K562 (cell line): Measurements from ENCODE around the gene ATP1A3. TPM values are rescaled to one million over a fixed set of nuclear protein-coding genes. Genes with fewer than 3 reads are reported as not detected.

Experiments
- ATAC-seq: fragments of 200-7000 bp; cut with Tn5 transposase; 3 replicates; pipeline ENCODE4 v1.9.1; 2020; ENCODE audit warnings: moderate library complexity
- BruUV-seq: library from RNA; stranded (reverse); fragments of 400-500 nt; replicated peaks from 2 replicates; lab custom pipeline; 2021; lab: Mats Ljungman, UMichigan
- CTCF ChIA-PET: fragments of 300-600 bp; formaldehyde crosslinking; extraction: SDS; loops from one replicate; lab custom pipeline; 2021; ENCODE audit warnings: low intra/inter-chr PET ratio; lab: Yijun Ruan, JAX
- POLR2A ChIA-PET: fragments of 300-600, 350-650 bp; sonication (Branson Sonifier 250); formaldehyde crosslinking; extraction: SDS; loops from one replicate; lab custom pipeline; 2021; ENCODE audit warnings: antibody characterized with exemption, inconsistent platforms; lab: Yijun Ruan, JAX
- DNase-seq, 4 experiments: peaks; one replicate each; pipeline versions ENCODE4 v3.0.0 to v3.0.0-alpha.2; 2011 to 2018; ENCODE audit warnings: low spot score in 3 of 4, mixed read lengths in 3 of 4; ENCODE audit errors: extremely low read depth in 1 of 4
- FAIRE-seq: peaks from 2 replicates; lab custom pipeline; 2011; peaks lifted over from hg19 to GRCh38; lab: Jason Lieb, UNC
- H2AFZ ChIP-seq: 2 replicates; pipeline ENCODE4 v1.6.0; 2011; ENCODE audit warnings: low read depth, low read length, control low read depth, inconsistent platforms
- H3K27ac ChIP-seq: fragments of 200-600 bp; 3 replicates; pipeline ENCODE4 v1.8.0; 2011; ENCODE audit warnings: low read depth, mild to moderate bottlenecking, control low read depth, inconsistent platforms, low read length, moderate library complexity, mixed read lengths; ENCODE audit errors: extremely low read depth
- H3K27me3 ChIP-seq, 2 experiments: fragments of 300-600 bp in 1 of 2; 2 replicates in 1 of 2; 3 replicates in 1 of 2; pipeline versions ENCODE4 v1.6.0 to v1.8.0; 2011; ENCODE audit warnings: inconsistent platforms in 2 of 2, low read length in 2 of 2, mild to moderate bottlenecking in 1 of 2, mixed read lengths in 1 of 2, moderate library complexity in 1 of 2; ENCODE audit not compliant: control insufficient read depth in 2 of 2, insufficient read depth in 2 of 2
- H3K36me3 ChIP-seq: fragments of 300-600 bp; 3 replicates; pipeline ENCODE4 v1.8.0; 2011; ENCODE audit warnings: mild to moderate bottlenecking, low read length, inconsistent platforms; ENCODE audit not compliant: control insufficient read depth, insufficient read depth
- H3K4me1 ChIP-seq, 2 experiments: fragments of 200-600 bp in 1 of 2; replicated peaks in 1 of 2; 2 replicates in 1 of 2; 3 replicates in 1 of 2; pipeline versions ENCODE4 v1.5.1 to v1.8.0; 2011; ENCODE audit warnings: inconsistent platforms in 2 of 2, low read length in 2 of 2, mild to moderate bottlenecking in 1 of 2, mixed read lengths in 1 of 2, moderate library complexity in 1 of 2; ENCODE audit not compliant: control insufficient read depth in 2 of 2, insufficient read depth in 2 of 2
- H3K4me2 ChIP-seq: 2 replicates; pipeline ENCODE4 v1.6.1; 2011; ENCODE audit warnings: low read length, control low read depth, inconsistent platforms, mixed read lengths; ENCODE audit not compliant: insufficient read depth
- H3K4me3 ChIP-seq: fragments of 200-600 bp; sonication (generic), shearing (Covaris generic); 2 replicates; pipeline ENCODE4 v1.5.1; 2016; ENCODE audit warnings: control low read depth, inconsistent platforms
- H3K79me2 ChIP-seq: fragments of 200-600 bp; 3 replicates; pipeline ENCODE4 v1.8.0; 2011; ENCODE audit warnings: low read length, inconsistent platforms; ENCODE audit not compliant: control insufficient read depth, insufficient read depth
- H3K9ac ChIP-seq, 2 experiments: 2 replicates each; pipeline versions ENCODE4 v1.6.0 to v1.6.1; 2011; ENCODE audit warnings: low read depth in 2 of 2, low read length in 2 of 2, control low read depth in 1 of 2, inconsistent platforms in 1 of 2, mild to moderate bottlenecking in 1 of 2, mixed read lengths in 1 of 2; ENCODE audit not compliant: insufficient read depth in 1 of 2
- H3K9me1 ChIP-seq: one replicate; pipeline ENCODE4 v1.6.0; 2011; ENCODE audit warnings: inconsistent platforms, mild to moderate bottlenecking, low read length, moderate library complexity; ENCODE audit not compliant: control insufficient read depth, insufficient read depth
- H3K9me3 ChIP-seq: replicated peaks from 2 replicates; pipeline ENCODE4 v1.5.1; 2011; ENCODE audit warnings: low read depth, low read length, inconsistent platforms; ENCODE audit not compliant: control insufficient read depth, insufficient read depth
- H4K20me1 ChIP-seq: replicated peaks from 2 replicates; pipeline ENCODE4 v1.6.1; 2011; ENCODE audit warnings: low read length, inconsistent platforms, mixed read lengths; ENCODE audit not compliant: control insufficient read depth, insufficient read depth
- FOSL1 ChIP-seq: fragments of 200-800 bp; sonication (Bioruptor generic); conservative IDR thresholded peaks from 2 replicates; pipeline ENCODE4 v1.6.1; 2016; ENCODE audit warnings: missing genetic modification characterization, missing compliant biosample characterization
- HDAC2 ChIP-seq: fragments of 450-650 bp; IDR thresholded peaks from 2 replicates; pipeline ENCODE4 v1.6.1; 2016; ENCODE audit warnings: mild to moderate bottlenecking
- RB1 ChIP-seq: fragments of 450-650 bp; IDR thresholded peaks from 2 replicates; pipeline ENCODE4 v1.6.1; 2017; ENCODE audit warnings: low read depth, mild to moderate bottlenecking
- TOE1 ChIP-seq, 2 experiments: fragments of 450-650 bp in 1 of 2; sonication (generic) in 1 of 2; formaldehyde crosslinking in 1 of 2; IDR thresholded peaks; 2 replicates each; pipeline versions ENCODE4 v1.7.1 to v1.8.0; 2016 to 2022; ENCODE audit warnings: borderline replicate concordance in 2 of 2, mild to moderate bottlenecking in 2 of 2, antibody characterized with exemption in 1 of 2, inconsistent platforms in 1 of 2, low read depth in 1 of 2, missing genetic modification reagents in 1 of 2, moderate library complexity in 1 of 2
- ZNF165 ChIP-seq: fragments of 250-450 bp; sonication (Bioruptor Pico); IDR thresholded peaks from 2 replicates; pipeline ENCODE4 v1.4.0; 2020; ENCODE audit warnings: borderline replicate concordance
- ZNF75A ChIP-seq: fragments of 450-650 bp; formaldehyde crosslinking; IDR thresholded peaks from 2 replicates; pipeline ENCODE4 v1.4.0; 2020; ENCODE audit warnings: mild to moderate bottlenecking
- ZZZ3 ChIP-seq: fragments of 450-650 bp; IDR thresholded peaks from 2 replicates; pipeline ENCODE4 v1.6.1; 2016; ENCODE audit warnings: antibody characterized with exemption, mild to moderate bottlenecking, moderate library complexity
- WGBS: fragments of 100-300 bp; shearing (Covaris generic); methylation state at CpG from one replicate; pipeline ENCODE4 v1.1.6; 2016; ENCODE audit warnings: low coverage, mixed read lengths; ENCODE audit not compliant: insufficient coverage; ENCODE audit errors: missing lambda C conversion rate; 5-methylcytosine and 5-hydroxymethylcytosine counted together
- in situ Hi-C: fragments of 300-500 bp; cut with MboI; formaldehyde crosslinking; loops from 4 replicates; pipeline ENCODE4 v1.15.0; 2018; ENCODE audit warnings: inconsistent platforms, mixed read lengths
- intact Hi-C: fragments of 100-400 bp; cut with micrococcal nuclease; formaldehyde crosslinking; loops from 2 replicates; pipeline ENCODE4 v1.14.2; 2022
- polyA plus RNA-seq, 8 experiments: library from polyadenylated mRNA; depleted of rRNA in 4 of 8; stranded (reverse) in 5 of 8; unstranded in 3 of 8; fragments of >200 nt; fragmentation: Nextera tagmentation in 2 of 8; fragmentation: Illumina TruSeq in 1 of 8; extraction: Ambion mirVana in 2 of 8; extraction: Trizol in 1 of 8; gene quantifications; 2 replicates each; pipeline versions ENCODE4 v1.2.1 to v1.2.3, GENCODE V29; 2011 to 2014; ENCODE audit warnings: inconsistent platforms in 1 of 8, missing spikeins in 1 of 8
- total RNA-seq, 7 experiments: library from RNA; depleted of rRNA in 6 of 7; stranded (reverse); fragments of >200 nt in 6 of 7; fragmentation: Illumina TruSeq in 2 of 7; extraction: Trizol in 2 of 7; gene quantifications; 2 replicates each; pipeline versions ENCODE4 v1.2.1 to v1.2.3, GENCODE V29; 2011 to 2021; ENCODE audit warnings: low replicate concordance in 1 of 7
- TF ChIP-seq, protein P1 (sequence below): fragments of 450-650 bp; IDR thresholded peaks from 2 replicates; pipeline ENCODE4 v1.6.1; 2016; ENCODE audit warnings: antibody characterized with exemption
- TF ChIP-seq, protein P2 (sequence below): sonication (generic); formaldehyde crosslinking; IDR thresholded peaks from 2 replicates; pipeline ENCODE4 v1.8.1; 2023; ENCODE audit warnings: mild to moderate bottlenecking, missing genetic modification reagents
- TF ChIP-seq, protein P3 (sequence below), 2 experiments: fragments of 450-650 bp in 1 of 2; IDR thresholded peaks; 2 replicates each; pipeline ENCODE4 v1.6.1; 2011 to 2017; ENCODE audit warnings: low read depth in 2 of 2, antibody characterized with exemption in 1 of 2, borderline replicate concordance in 1 of 2, low read length in 1 of 2, mild to moderate bottlenecking in 1 of 2, mixed read lengths in 1 of 2; ENCODE audit not compliant: control insufficient read depth in 1 of 2
- TF ChIP-seq, protein P4 (sequence below): fragments of 200-800 bp; sonication (Bioruptor generic); IDR thresholded peaks from 2 replicates; pipeline ENCODE4 v1.6.1; 2017; ENCODE audit warnings: missing genetic modification characterization, missing compliant biosample characterization

Gene ATP1A3
- total and polyA plus RNA-seq, 9 of the 15 experiments (the other 6 are each of a cell fraction or from before 2014, with no cell fraction given), result 0.03 to 1.0 (median 0.17) TPM; not detected in 3

DNA sequence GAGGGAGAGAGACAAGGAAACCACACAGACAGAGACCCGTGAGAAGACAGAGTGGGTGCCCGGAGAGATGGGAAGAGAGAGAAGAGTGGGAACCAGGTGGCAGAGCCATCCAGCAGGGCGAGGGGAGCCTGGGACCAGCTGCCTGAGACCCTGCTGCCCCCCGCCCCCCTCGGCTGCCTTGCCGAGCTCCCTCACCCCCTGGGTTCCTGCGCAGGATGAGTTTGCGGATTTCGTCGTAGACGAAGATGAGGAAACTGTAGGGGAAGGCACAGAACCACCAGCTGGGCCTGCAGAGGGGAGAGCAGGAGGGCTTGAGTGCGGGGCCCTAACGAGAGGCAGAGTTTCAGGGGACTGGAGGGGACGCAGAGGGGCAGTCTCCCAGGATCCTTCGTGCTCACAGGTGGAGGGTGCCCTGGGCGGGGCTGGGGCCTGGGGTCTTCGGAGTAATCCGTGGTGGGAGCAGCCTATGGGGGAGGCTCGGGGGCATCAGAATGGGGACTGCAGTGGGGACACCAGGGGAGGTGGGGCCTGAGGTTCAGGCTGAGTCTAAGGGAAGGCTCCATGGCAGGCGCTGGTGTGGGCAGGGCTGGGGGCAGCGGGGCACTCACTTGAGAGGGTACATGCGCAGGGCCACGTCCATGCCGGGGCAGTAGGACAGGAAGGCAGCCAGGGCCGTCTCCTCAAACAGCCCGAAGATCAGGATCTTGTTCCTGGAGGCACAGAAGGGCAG, 26.8 kb downstream of the ATP1A3 start (continued):
- no peak for TF ChIP-seq FOSL1
- TF ChIP-seq, protein P1, sequence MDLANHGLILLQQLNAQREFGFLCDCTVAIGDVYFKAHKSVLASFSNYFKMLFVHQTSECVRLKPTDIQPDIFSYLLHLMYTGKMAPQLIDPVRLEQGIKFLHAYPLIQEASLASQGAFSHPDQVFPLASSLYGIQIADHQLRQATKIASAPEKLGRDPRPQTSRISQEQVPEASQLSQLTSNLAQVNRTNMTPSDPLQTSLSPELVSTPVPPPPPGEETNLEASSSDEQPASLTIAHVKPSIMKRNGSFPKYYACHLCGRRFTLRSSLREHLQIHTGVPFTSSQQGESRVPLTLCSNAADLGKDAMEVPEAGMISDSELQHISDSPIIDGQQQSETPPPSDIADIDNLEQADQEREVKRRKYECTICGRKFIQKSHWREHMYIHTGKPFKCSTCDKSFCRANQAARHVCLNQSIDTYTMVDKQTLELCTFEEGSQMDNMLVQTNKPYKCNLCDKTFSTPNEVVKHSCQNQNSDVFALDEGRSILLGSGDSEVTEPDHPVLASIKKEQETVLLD, result no peak
- TF ChIP-seq, protein P2, sequence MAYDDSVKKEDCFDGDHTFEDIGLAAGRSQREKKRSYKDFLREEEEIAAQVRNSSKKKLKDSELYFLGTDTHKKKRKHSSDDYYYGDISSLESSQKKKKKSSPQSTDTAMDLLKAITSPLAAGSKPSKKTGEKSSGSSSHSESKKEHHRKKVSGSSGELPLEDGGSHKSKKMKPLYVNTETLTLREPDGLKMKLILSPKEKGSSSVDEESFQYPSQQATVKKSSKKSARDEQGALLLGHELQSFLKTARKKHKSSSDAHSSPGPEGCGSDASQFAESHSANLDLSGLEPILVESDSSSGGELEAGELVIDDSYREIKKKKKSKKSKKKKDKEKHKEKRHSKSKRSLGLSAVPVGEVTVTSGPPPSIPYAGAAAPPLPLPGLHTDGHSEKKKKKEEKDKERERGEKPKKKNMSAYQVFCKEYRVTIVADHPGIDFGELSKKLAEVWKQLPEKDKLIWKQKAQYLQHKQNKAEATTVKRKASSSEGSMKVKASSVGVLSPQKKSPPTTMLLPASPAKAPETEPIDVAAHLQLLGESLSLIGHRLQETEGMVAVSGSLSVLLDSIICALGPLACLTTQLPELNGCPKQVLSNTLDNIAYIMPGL (CRISPR knock-in tag), result no peak

DNA sequence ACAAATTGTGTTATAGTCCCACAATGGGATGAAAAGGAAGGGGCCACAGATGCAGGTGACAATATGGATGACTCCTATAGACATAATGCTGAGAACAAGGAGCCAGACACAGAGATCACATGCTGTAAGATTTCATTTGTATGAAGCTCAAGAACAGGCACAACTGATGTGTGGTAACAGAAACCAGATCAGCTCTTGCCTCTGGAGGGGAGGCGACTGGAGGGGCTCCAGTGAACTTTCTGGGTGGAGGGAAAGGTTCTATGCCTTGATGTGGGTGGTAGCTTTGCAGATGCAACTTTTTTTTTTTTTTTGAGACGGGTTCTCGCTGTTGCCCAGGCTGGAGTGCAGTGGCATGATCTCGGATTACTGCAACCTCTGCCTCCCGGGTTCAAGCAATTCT, 28.9 kb downstream of the ATP1A3 start:
- 4% methylated on average over 5 of the region's 5 CpGs for WGBS
- CTCF ChIA-PET, result no interaction called here
- Histone ChIP-seq H3K4me1 (peaks cover 0 to 16% of the 10 kb centered on the region in 2 experiments; a peak in 2 of 5 replicates), H3K9ac (no peak overlapping the region), H3K27ac (no peak overlapping the region), H3K9me1 (no peaks in the 10 kb centered on the region), H4K20me1 (peaks cover 10% of the 10 kb centered on the region), H3K4me3 (no peak overlapping the region), H3K36me3 (no peaks in the 10 kb centered on the region), H3K4me2 (no peak overlapping the region), H3K79me2 (no peaks in the 10 kb centered on the region), H2AFZ (no peak overlapping the region), H3K27me3 (peaks cover 31 to 37% of the 10 kb centered on the region in 2 experiments; a peak in 4 of 5 replicates), H3K9me3 (no peaks in the 10 kb centered on the region)
- ATAC-seq (no peak), FAIRE-seq (no peak), DNase-seq (no peak)
- POLR2A ChIA-PET, result interaction anchor here (1.0 kb wide), 1 partner anchor 15 kb away, joined by 3 read pairs; no protein-coding TSS in a partner anchor
- intact Hi-C loops (no loop called here), in situ Hi-C loops (no loop called here)
- BruUV-seq, result no TSS peak
- TF ChIP-seq TOE1 (IDR thresholded peaks at IDR 0.05; ENCODE audit: borderline replicate concordance), result no peak
- TF ChIP-seq TOE1 (CRISPR knock-in tag; IDR thresholded peaks at IDR 0.05; ENCODE audit: borderline replicate concordance, low read depth), result no peak
- TF ChIP-seq ZNF75A (CRISPR knock-in tag), result no peak
- TF ChIP-seq, protein P3, sequence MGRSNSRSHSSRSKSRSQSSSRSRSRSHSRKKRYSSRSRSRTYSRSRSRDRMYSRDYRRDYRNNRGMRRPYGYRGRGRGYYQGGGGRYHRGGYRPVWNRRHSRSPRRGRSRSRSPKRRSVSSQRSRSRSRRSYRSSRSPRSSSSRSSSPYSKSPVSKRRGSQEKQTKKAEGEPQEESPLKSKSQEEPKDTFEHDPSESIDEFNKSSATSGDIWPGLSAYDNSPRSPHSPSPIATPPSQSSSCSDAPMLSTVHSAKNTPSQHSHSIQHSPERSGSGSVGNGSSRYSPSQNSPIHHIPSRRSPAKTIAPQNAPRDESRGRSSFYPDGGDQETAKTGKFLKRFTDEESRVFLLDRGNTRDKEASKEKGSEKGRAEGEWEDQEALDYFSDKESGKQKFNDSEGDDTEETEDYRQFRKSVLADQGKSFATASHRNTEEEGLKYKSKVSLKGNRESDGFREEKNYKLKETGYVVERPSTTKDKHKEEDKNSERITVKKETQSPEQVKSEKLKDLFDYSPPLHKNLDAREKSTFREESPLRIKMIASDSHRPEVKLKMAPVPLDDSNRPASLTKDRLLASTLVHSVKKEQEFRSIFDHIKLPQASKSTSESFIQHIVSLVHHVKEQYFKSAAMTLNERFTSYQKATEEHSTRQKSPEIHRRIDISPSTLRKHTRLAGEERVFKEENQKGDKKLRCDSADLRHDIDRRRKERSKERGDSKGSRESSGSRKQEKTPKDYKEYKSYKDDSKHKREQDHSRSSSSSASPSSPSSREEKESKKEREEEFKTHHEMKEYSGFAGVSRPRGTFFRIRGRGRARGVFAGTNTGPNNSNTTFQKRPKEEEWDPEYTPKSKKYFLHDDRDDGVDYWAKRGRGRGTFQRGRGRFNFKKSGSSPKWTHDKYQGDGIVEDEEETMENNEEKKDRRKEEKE (IDR thresholded peaks at IDR 0.05; ENCODE audit: borderline replicate concordance in 1 of 2, control insufficient read depth in 1 of 2, low read depth in 2 of 2, low read length in 1 of 2), result no peak
- no peak for TF ChIP-seq HDAC2
- TF ChIP-seq RB1, result no peak
- no peak for TF ChIP-seq ZNF165 (CRISPR knock-in tag)
- TF ChIP-seq, protein P4, sequence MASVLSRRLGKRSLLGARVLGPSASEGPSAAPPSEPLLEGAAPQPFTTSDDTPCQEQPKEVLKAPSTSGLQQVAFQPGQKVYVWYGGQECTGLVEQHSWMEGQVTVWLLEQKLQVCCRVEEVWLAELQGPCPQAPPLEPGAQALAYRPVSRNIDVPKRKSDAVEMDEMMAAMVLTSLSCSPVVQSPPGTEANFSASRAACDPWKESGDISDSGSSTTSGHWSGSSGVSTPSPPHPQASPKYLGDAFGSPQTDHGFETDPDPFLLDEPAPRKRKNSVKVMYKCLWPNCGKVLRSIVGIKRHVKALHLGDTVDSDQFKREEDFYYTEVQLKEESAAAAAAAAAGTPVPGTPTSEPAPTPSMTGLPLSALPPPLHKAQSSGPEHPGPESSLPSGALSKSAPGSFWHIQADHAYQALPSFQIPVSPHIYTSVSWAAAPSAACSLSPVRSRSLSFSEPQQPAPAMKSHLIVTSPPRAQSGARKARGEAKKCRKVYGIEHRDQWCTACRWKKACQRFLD (CRISPR knock-in tag), result no peak
- TF ChIP-seq ZZZ3, result no peak
